ENCODE results near the gene TBP. TPM values are rescaled to one million over a fixed set of nuclear protein-coding genes. Genes with fewer than 3 reads are reported as not detected.

TBP gene
- total RNA-seq, 1 donor from 2014 or later = 20.8 TPM

GRCh38 chr6:170509723-170510018 is 44.5 kb upstream of the TBP start:
- Mint-ChIP-seq H3K4me1 (ENCODE audit: unreplicated experiment) (no peaks in the 10 kb centered on the region), H3K27ac (no peak overlapping the region), H3K9me3 (no peaks in the 10 kb centered on the region), H3K27me3 (peaks cover 10% of the 10 kb centered on the region), H3K4me3 (no peak overlapping the region), H3K36me3 (no peaks in the 10 kb centered on the region)
- TF ChIP-seq, protein P1, sequence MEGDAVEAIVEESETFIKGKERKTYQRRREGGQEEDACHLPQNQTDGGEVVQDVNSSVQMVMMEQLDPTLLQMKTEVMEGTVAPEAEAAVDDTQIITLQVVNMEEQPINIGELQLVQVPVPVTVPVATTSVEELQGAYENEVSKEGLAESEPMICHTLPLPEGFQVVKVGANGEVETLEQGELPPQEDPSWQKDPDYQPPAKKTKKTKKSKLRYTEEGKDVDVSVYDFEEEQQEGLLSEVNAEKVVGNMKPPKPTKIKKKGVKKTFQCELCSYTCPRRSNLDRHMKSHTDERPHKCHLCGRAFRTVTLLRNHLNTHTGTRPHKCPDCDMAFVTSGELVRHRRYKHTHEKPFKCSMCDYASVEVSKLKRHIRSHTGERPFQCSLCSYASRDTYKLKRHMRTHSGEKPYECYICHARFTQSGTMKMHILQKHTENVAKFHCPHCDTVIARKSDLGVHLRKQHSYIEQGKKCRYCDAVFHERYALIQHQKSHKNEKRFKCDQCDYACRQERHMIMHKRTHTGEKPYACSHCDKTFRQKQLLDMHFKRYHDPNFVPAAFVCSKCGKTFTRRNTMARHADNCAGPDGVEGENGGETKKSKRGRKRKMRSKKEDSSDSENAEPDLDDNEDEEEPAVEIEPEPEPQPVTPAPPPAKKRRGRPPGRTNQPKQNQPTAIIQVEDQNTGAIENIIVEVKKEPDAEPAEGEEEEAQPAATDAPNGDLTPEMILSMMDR (conservative IDR thresholded peaks at IDR 0.05) = no peak
- DNase-seq (ENCODE audit: extremely low spot score, unreplicated experiment) = no peak

- no peak for DNase-seq (ENCODE audit: extremely low spot score, unreplicated experiment)
- Mint-ChIP-seq H3K36me3 (no peaks in the 10 kb centered on the region), H3K27ac (no peak overlapping the region), H3K4me3 (no peak overlapping the region), H3K4me1 (ENCODE audit: unreplicated experiment) (no peaks in the 10 kb centered on the region), H3K9me3 (no peaks in the 10 kb centered on the region), H3K27me3 (peaks cover 4% of the 10 kb centered on the region)
- TF ChIP-seq, protein P1 (conservative IDR thresholded peaks at IDR 0.05) = no peak
Measured at GRCh38 chr6:170510631-170511030, 43.5 kb upstream of the TBP start.

GRCh38 chr6:170512249-170512648 is 41.9 kb upstream of the TBP start:
- Mint-ChIP-seq H3K36me3 (no peaks in the 10 kb centered on the region), H3K9me3 (no peaks in the 10 kb centered on the region)

DNA sequence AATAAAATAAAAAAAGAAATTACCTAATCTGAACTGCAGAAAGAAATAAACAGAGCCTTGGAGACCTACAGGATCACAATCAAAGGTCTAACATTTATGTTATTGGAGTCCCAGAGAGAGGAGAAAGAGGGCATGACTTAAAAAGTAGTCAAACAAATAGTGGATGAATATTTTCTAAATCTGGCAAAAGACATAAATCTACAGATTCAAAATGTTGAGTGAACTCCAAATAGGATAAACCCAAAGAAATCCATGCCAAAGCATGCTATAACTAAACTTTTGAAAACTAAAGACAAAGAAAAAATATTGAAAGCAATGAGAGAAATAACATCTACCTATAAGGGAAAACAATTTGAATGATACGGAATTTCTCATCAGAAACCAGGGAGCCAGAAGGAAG is 39.3 kb upstream of the TBP start:
- Mint-ChIP-seq H3K36me3 (no peaks in the 10 kb centered on the region), H3K27ac (no peak overlapping the region), H3K4me1 (ENCODE audit: unreplicated experiment) (no peaks in the 10 kb centered on the region), H3K27me3 (peaks cover 8% of the 10 kb centered on the region), H3K4me3 (no peak overlapping the region), H3K9me3 (no peaks in the 10 kb centered on the region)
- TF ChIP-seq, protein P1 (conservative IDR thresholded peaks at IDR 0.05) = no peak
- no peak for DNase-seq (ENCODE audit: extremely low spot score, unreplicated experiment)

More at GRCh38 chr6:170512249-170512648, 41.9 kb upstream of the TBP start:
- TF ChIP-seq, protein P1 (conservative IDR thresholded peaks at IDR 0.05) = no peak
- peaks cover 7% of the 10 kb centered on the region for H3K27me3 Mint-ChIP-seq
- H3K4me3 Mint-ChIP-seq = no peak overlapping the region
- DNase-seq (ENCODE audit: extremely low spot score, unreplicated experiment) = no peak
- H3K4me1 Mint-ChIP-seq (ENCODE audit: unreplicated experiment) = no peaks in the 10 kb centered on the region
- H3K27ac Mint-ChIP-seq = no peak overlapping the region

DNA sequence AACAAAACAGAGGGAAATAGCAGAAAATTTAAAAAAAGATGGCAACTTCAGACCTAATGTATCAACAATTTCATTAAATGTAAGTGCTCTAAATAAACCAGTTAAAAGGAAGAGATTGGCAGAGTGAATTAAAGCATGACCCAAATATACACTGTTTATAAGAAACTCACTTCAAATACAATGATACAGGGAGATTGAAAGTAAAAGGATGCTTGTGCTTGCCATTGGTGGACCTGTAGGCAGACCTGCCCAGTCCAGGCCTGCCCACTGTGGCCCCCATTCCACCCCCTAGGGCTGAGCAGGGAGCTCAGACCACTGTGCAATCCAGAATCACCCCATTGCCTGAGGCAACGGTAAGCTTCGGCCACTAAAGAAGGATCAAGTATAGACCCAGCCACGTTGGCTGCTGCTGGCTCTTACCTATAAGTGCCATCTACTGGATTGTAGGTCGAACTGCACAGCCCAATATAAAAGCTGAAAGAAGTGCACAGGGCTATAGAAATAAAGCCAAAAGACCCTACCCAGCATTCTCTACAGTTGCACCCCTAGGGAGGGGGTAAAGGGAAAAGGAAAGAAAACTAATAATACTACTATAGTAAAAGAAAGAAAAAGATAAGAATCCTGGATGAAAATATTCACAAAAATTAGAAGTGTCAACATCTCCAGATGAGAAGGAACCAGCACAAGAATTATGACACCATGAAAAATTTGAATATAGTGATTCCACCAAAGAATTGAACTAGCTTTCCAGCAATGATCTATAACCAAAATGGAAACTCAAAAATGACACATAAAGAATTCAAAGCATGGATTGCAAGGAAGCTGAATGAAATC is 37.2 kb upstream of the TBP start:
- Mint-ChIP-seq H3K4me1 (ENCODE audit: unreplicated experiment) (no peaks in the 10 kb centered on the region), H3K36me3 (no peaks in the 10 kb centered on the region), H3K4me3 (no peak overlapping the region), H3K27me3 (peaks cover 19% of the 10 kb centered on the region), H3K9me3 (no peaks in the 10 kb centered on the region), H3K27ac (no peak overlapping the region)
- DNase-seq (ENCODE audit: extremely low spot score, unreplicated experiment) = no peak
- TF ChIP-seq, protein P1 (conservative IDR thresholded peaks at IDR 0.05) = peak; percentile 87
